Vagina (tissue), 2 donors: ENCODE data around the gene CPNE9. TPM values are rescaled to one million over a fixed set of nuclear protein-coding genes. Genes with fewer than 3 reads are reported as not detected.

Experiments
- DNase-seq, 2 donors: peaks; one replicate each; pipeline ENCODE4 v3.0.0-alpha.2; 2017; ENCODE audit errors: extremely low spot score in 2 of 2
- H3K27ac ChIP-seq: fragments of 200-600 bp; sonication (generic); one replicate; pipeline ENCODE4 v1.5.1; 2019
- H3K27me3 ChIP-seq: fragments of 200-600 bp; sonication (generic); one replicate; pipeline ENCODE4 v1.5.1; 2019
- H3K36me3 ChIP-seq, 2 donors: fragments of 200-600 bp; sonication (generic); one replicate each; pipeline ENCODE4 v1.5.1; 2017 to 2019
- H3K4me1 ChIP-seq: fragments of 200-600 bp; sonication (generic); one replicate; pipeline ENCODE4 v1.5.1; 2019
- H3K4me3 ChIP-seq, 2 donors: fragments of 200-600 bp; sonication (generic); 1 replicate in 1 of 2; 2 replicates in 1 of 2; pipeline ENCODE4 v1.5.1; 2016 to 2019
- H3K9me3 ChIP-seq: fragments of 200-600 bp; sonication (generic); one replicate; pipeline ENCODE4 v1.5.1; 2019
- CTCF ChIP-seq, 3 experiments: fragments of 450-650 bp in 2 of 3; fragments of 200-600 bp in 1 of 3; sonication (generic) in 1 of 3; IDR thresholded peaks; one replicate each; pipeline ENCODE4 v1.5.1; 2017 to 2019; ENCODE audit warnings: antibody characterized with exemption in 3 of 3, mild to moderate bottlenecking in 2 of 3, moderate library complexity in 2 of 3
- POLR2A ChIP-seq, 2 donors: fragments of 450-650 bp; IDR thresholded peaks; one replicate each; pipeline ENCODE4 v1.6.1; 2017; ENCODE audit warnings: antibody characterized with exemption in 2 of 2, mild to moderate bottlenecking in 2 of 2, moderate library complexity in 2 of 2
- POLR2AphosphoS5 ChIP-seq, 2 donors: sonication (generic); formaldehyde crosslinking; IDR thresholded peaks; one replicate each; pipeline ENCODE4 v1.9.0; 2017; ENCODE audit warnings: antibody characterized with exemption in 2 of 2, mild to moderate bottlenecking in 2 of 2, low read depth in 1 of 2; ENCODE audit not compliant: insufficient read depth in 1 of 2
- intact Hi-C: fragments of 100-400 bp; cut with DNase I; formaldehyde crosslinking; loops from one replicate; pipeline ENCODE4 v1.15.1; 2023
- total RNA-seq: library from RNA; depleted of rRNA; stranded (reverse); fragments of >200 nt; gene quantifications from one replicate; pipeline ENCODE4 v1.2.3, GENCODE V29; 2016

Gene CPNE9
- total RNA-seq, 1 donor from 2014 or later = not detected

GRCh38 chr3:9748031-9748430, 44.4 kb downstream of the CPNE9 start:
- intact Hi-C loops = no loop called here
- TF ChIP-seq CTCF (IDR thresholded peaks at IDR 0.05) = no peak
- TF ChIP-seq POLR2A (IDR thresholded peaks at IDR 0.05) = no peak
- no peak for TF ChIP-seq POLR2AphosphoS5 (IDR thresholded peaks at IDR 0.05; ENCODE audit: insufficient read depth in 1 of 2, low read depth in 1 of 2)

GRCh38 chr3:9749296-9749644, 45.6 kb downstream of the CPNE9 start:
- Histone ChIP-seq H3K9me3 (no peaks in the 10 kb centered on the region), H3K27me3 (no peaks in the 10 kb centered on the region), H3K36me3 (peaks cover 0 to 39% of the 10 kb centered on the region in 2 donors), H3K4me3 (peak overlapping the region; percentile 55 to 59), H3K4me1 (peaks cover 28% of the 10 kb centered on the region), H3K27ac (peak overlapping the region; percentile 91)
- intact Hi-C loops = no loop called here
- TF ChIP-seq POLR2A (IDR thresholded peaks at IDR 0.05) (no peak), CTCF (IDR thresholded peaks at IDR 0.05) (no peak), POLR2AphosphoS5 (IDR thresholded peaks at IDR 0.05; ENCODE audit: insufficient read depth in 1 of 2, low read depth in 1 of 2) (no peak)
- DNase-seq = no peak

More at GRCh38 chr3:9748031-9748430, 44.4 kb downstream of the CPNE9 start:
- Histone ChIP-seq H3K27me3 (no peaks in the 10 kb centered on the region), H3K36me3 (peaks cover 0 to 51% of the 10 kb centered on the region in 2 donors), H3K4me1 (peaks cover 28% of the 10 kb centered on the region), H3K9me3 (no peaks in the 10 kb centered on the region), H3K27ac (no peak overlapping the region), H3K4me3 (no peak overlapping the region)
- DNase-seq = no peak

GRCh38 chr3:9749645-9750555, 46.3 kb downstream of the CPNE9 start, which contains the start of gene OGG1:
TSS of gene OGG1 (plus strand) at chr3:9749952. CDS start at chr3:9750287, 335 bp downstream.
- peak in 1 of 2 donors; percentile 99 for DNase-seq
- TF ChIP-seq POLR2A (IDR thresholded peaks at IDR 0.05) (peak in 1 of 2 donors; percentile 5), POLR2AphosphoS5 (IDR thresholded peaks at IDR 0.05; ENCODE audit: insufficient read depth in 1 of 2, low read depth in 1 of 2) (peak; percentile 95 to 97), CTCF (IDR thresholded peaks at IDR 0.05) (no peak)
- Histone ChIP-seq H3K27me3 (no peaks in the 10 kb centered on the region), H3K27ac (peak within 1 kb of the TSS; percentile 91), H3K9me3 (no peaks in the 10 kb centered on the region), H3K4me1 (peaks cover 34% of the 10 kb centered on the region), H3K36me3 (peaks cover 0 to 33% of the 10 kb centered on the region in 2 donors), H3K4me3 (peak within 1 kb of the TSS; percentile 55 to 59)
- intact Hi-C loops = no loop called here

GRCh38 chr3:9750556-9751411, 47.2 kb downstream of the CPNE9 start:
- Histone ChIP-seq H3K4me1 (peaks cover 38% of the 10 kb centered on the region), H3K27ac (peak overlapping the region; percentile 91), H3K4me3 (peak overlapping the region; percentile 55 to 59), H3K9me3 (no peaks in the 10 kb centered on the region), H3K36me3 (peaks cover 0 to 28% of the 10 kb centered on the region in 2 donors), H3K27me3 (no peaks in the 10 kb centered on the region)
- TF ChIP-seq POLR2A (IDR thresholded peaks at IDR 0.05) (no peak), POLR2AphosphoS5 (IDR thresholded peaks at IDR 0.05; ENCODE audit: insufficient read depth in 1 of 2, low read depth in 1 of 2) (no peak), CTCF (IDR thresholded peaks at IDR 0.05) (no peak)
- intact Hi-C loops = no loop called here
- DNase-seq = no peak
